Measurements from ENCODE around the gene TMEM237. TPM values are rescaled to one million over a fixed set of nuclear protein-coding genes. Genes with fewer than 3 reads are reported as not detected.

Gene TMEM237
- total RNA-seq, 2 experiments from 2014 or later, result 18.5 to 20.4 TPM

DNA sequence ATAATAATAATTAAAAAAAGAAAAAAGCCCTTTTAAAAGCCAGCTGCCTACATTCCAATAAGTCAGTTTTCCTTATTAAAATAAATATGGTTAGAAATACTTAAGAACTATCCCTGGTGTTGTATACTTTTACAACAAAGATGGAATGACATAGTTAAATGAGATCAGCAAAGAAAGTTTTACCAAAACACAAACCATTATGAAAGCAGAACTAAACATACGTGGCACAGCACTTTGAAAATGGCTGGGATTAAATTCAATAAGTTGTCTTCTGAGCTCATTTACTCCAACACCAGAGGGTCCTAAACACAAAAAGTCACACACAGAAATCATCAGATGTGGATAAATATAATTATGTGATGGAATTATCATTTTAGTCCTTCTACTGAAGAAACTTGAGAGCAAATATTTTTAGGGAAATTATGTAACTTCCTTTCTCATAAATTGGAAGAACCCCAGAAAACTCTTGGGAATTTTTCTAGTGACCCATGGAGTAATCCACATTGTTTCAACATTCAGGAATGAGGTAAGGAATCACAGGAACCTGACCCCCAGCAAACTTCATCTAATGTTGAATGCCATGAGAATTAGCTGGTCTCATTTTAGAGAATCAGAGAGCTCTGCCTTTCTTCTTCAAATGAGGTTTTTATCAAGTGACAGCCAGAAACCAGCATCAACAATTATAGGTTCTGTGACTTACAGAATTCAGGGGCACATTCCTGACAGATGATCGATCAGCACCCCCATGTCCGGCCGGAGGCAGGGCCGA lies 11.5 kb upstream of the TMEM237 start:
- no peaks in the 10 kb centered on the region for H3K9me3 Mint-ChIP-seq
- H3K27ac Mint-ChIP-seq, result no peak overlapping the region
- H3K4me3 Mint-ChIP-seq, result no peak overlapping the region
- DNase-seq, result no peak
- peaks cover 12% of the 10 kb centered on the region for H3K27me3 Mint-ChIP-seq
- H3K4me1 Mint-ChIP-seq, result peaks cover 6% of the 10 kb centered on the region
- no peaks in the 10 kb centered on the region for H3K36me3 Mint-ChIP-seq

DNA sequence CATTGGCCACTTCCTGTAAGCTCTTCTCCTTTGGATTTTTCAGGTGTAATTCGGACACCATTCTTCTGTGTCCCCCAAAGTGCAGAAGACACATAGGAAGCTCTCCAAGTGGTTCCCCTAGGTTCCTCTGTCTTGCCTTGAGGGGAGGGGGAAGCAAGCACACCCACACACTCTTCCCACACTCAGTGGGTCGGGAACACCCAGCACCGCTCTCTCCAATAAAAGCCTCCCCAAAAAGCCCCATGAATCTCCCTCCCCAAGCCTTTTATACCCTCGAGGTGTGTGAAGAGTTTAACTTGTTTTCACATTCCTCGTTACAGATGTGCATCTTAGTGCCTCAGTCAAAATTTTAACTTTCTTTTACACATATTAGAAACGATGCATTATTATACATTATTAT lies 9.9 kb upstream of the TMEM237 start:
- Mint-ChIP-seq H3K36me3 (no peaks in the 10 kb centered on the region), H3K4me1 (peaks cover 6% of the 10 kb centered on the region), H3K27ac (no peak overlapping the region), H3K27me3 (peaks cover 17% of the 10 kb centered on the region), H3K4me3 (no peak overlapping the region), H3K9me3 (no peaks in the 10 kb centered on the region)
- no peak for DNase-seq

DNA sequence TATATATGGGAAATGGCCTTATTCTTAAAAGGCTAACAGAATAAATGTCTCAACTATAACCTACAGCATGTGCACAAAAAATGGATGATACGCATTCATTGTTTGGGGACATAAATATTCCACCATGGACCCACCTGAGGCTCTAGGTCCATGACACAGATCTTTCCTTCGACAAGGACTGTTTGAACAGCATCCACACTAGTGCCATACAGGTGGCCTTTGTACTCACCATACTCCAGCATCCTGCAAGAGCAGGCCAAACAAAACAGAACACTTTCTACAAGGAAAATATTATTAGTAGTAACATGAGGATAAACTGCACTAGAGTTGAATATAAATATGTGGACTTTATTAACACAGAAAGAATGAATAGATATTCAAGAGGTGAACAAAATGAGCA lies 6.1 kb upstream of the TMEM237 start:
- no peaks in the 10 kb centered on the region for H3K9me3 Mint-ChIP-seq
- no peak overlapping the region for H3K4me3 Mint-ChIP-seq
- no peak for DNase-seq
- no peak overlapping the region for H3K27ac Mint-ChIP-seq
- peaks cover 17% of the 10 kb centered on the region for H3K27me3 Mint-ChIP-seq
- H3K4me1 Mint-ChIP-seq, result peaks cover 6% of the 10 kb centered on the region
- no peaks in the 10 kb centered on the region for H3K36me3 Mint-ChIP-seq

DNA sequence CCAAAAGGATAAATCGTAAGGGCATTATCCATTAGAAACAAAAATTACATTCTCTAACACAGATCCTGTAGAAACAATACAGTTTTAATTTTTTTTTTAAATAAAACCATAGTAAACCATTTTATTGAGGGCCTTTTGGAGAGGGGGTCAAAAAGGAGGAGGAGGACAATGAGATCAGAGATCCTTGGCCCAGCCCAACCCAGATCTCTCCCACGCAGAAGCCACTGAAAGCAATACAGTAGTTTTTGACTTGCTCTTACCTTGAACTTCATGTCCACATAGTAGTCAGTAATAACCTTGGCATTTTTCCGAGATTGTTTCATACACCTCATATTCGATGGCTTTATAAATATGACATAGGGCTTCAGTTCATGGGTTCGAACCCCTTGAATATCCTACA lies 4.1 kb upstream of the TMEM237 start:
- no peak overlapping the region for H3K27ac Mint-ChIP-seq
- no peaks in the 10 kb centered on the region for H3K36me3 Mint-ChIP-seq
- H3K9me3 Mint-ChIP-seq, result no peaks in the 10 kb centered on the region
- H3K4me3 Mint-ChIP-seq, result no peak overlapping the region
- peaks cover under 1% of the 10 kb centered on the region for H3K4me1 Mint-ChIP-seq
- H3K27me3 Mint-ChIP-seq, result peaks cover 11% of the 10 kb centered on the region
- no peak for DNase-seq

GRCh38 chr2:201644001-201644400 lies 698 bp upstream of the TMEM237 start:
- H3K9me3 Mint-ChIP-seq, result no peaks in the 10 kb centered on the region
- no peaks in the 10 kb centered on the region for H3K36me3 Mint-ChIP-seq
- peak overlapping the region; percentile 90 for H3K4me3 Mint-ChIP-seq
- H3K4me1 Mint-ChIP-seq, result peaks cover 7% of the 10 kb centered on the region
- DNase-seq, result no peak
- peaks cover 4% of the 10 kb centered on the region for H3K27me3 Mint-ChIP-seq
- peak overlapping the region; percentile 58 for H3K27ac Mint-ChIP-seq

DNA sequence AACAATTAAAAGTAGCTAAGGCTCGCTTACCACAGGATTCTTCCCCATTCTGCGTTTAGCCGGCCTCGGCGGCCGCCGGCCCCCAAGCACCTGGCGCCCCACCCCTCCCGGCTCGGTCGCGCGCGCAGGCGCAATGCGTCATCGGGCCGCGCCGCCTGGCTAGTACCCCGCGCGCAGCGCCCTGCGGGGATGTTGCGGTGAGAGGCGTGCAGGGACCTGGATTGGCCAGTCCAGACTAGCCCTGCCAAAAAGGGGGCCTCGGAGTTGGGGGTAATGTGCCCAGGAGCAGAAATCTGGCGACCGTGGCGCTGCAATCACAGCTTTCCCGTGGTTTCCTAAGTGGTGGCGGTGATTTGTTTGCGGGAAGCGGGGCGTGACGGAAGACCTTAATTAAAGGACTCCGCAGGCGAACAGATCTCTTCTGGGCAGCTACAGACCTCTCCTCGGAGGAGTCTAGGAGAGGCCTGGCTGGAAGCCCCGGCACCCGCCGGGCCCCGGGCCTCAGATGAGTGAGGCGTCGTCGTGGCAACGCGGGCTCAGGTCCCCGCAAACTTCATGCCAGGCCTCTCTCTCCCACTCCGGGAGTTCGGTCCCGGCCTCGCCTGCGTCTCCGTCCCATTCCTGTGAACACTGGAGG lies 606 bp downstream of the TMEM237 start:
- Mint-ChIP-seq H3K36me3 (no peaks in the 10 kb centered on the region), H3K9me3 (no peaks in the 10 kb centered on the region), H3K27ac (peak overlapping the region; percentile 89), H3K27me3 (no peaks in the 10 kb centered on the region), H3K4me3 (peak overlapping the region; percentile 90), H3K4me1 (peaks cover 7% of the 10 kb centered on the region)
- DNase-seq, result peak; percentile 89

GRCh38 chr2:201642086-201642578 lies 1.2 kb downstream of the TMEM237 start:
- Mint-ChIP-seq H3K4me3 (peak overlapping the region; percentile 90), H3K4me1 (peaks cover 7% of the 10 kb centered on the region), H3K27me3 (no peaks in the 10 kb centered on the region), H3K36me3 (no peaks in the 10 kb centered on the region), H3K27ac (peak overlapping the region; percentile 89), H3K9me3 (no peaks in the 10 kb centered on the region)
- no peak for DNase-seq

DNA sequence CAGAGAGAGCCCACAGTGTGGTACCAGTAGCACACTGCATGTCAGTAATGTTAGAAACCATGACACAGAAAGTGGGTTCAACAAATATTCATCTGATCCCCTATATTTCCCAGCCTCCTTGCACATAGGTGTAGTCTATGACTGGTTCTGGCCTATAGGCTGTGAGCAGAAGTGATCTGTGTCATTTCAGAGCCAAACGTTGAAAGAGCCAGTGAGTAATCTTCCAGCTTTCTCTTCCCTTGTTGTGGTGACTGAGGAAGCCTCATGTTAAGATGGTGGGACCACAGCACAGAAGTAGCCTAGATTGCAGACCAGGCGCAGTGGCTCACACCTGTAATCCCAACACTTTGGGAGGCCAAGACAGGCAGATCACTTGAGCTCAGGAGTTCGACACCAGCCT lies 4.1 kb downstream of the TMEM237 start:
- Mint-ChIP-seq H3K4me1 (peaks cover 7% of the 10 kb centered on the region), H3K27ac (no peak overlapping the region), H3K9me3 (no peaks in the 10 kb centered on the region), H3K27me3 (no peaks in the 10 kb centered on the region), H3K4me3 (no peak overlapping the region), H3K36me3 (peaks cover 6% of the 10 kb centered on the region)
- DNase-seq, result peak; percentile 5

DNA sequence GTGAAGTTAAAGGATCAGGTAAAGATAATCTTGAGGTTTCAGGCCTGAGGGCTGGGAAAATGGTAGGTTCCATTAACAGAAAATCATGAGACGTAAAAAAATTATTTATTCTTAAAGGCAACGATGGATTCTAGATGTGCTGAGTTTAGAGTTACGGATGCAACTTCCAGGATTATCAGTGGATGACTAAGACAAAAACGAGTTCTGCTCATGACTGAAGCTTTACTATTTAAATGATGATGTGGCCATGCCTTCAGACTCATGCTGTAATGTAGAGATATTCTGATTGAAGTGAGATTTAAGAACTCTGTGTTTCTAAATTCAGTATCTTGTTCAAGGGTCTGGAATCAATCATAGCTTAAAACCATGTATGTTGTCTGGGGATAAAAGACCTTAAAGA lies 5.0 kb downstream of the TMEM237 start:
- Mint-ChIP-seq H3K4me1 (peaks cover 7% of the 10 kb centered on the region), H3K4me3 (no peak overlapping the region), H3K27me3 (no peaks in the 10 kb centered on the region), H3K9me3 (no peaks in the 10 kb centered on the region), H3K36me3 (peaks cover 6% of the 10 kb centered on the region), H3K27ac (no peak overlapping the region)
- no peak for DNase-seq

- no peaks in the 10 kb centered on the region for H3K4me1 Mint-ChIP-seq
- H3K27ac Mint-ChIP-seq, result no peak overlapping the region
- no peak overlapping the region for H3K4me3 Mint-ChIP-seq
- peaks cover 18% of the 10 kb centered on the region for H3K36me3 Mint-ChIP-seq
- H3K9me3 Mint-ChIP-seq, result no peaks in the 10 kb centered on the region
- no peak for DNase-seq
- H3K27me3 Mint-ChIP-seq, result no peaks in the 10 kb centered on the region
These were observed 9.5 kb downstream of the TMEM237 start for GRCh38 chr2:201633661-201634249.

DNA sequence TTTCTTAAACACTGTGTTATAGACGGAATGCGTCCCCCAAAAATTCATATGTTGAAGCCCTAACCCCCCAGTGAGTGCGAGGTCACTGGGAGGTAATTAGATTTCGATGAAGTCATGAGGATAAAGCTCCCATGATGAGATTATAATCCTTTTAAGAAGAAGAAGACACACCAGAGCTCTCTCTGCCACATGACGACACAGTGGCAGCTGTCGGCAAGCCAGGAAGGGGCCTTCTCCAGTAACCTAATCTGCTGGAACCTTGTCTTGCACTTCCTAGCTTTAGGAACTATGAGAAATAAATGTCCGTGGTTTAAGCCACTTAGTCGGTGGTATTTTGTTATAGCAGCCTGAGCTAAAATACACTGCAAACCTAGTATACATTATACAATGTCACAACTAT lies 12.3 kb downstream of the TMEM237 start:
- no peaks in the 10 kb centered on the region for H3K4me1 Mint-ChIP-seq
- peaks cover 18% of the 10 kb centered on the region for H3K36me3 Mint-ChIP-seq

DNA sequence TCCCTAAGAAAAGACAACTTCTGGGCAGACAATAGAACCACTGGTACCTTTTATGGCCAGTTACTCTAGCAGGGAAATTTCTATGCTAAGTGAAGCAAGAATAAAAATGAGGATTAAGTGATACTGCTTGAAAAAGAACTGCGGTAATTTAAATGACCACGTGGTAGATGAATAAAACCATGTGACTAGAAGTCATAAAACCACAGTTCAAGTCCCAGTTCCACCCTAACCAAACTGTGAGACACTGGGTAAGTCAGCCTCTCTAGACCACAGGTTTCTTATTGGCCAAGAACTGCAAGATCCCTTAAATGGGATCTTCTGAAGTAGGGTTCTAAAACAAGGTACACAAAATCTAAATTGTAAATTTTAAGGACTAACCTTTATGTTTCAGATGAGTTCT lies 12.7 kb downstream of the TMEM237 start:
- Mint-ChIP-seq H3K9me3 (no peaks in the 10 kb centered on the region), H3K27me3 (no peaks in the 10 kb centered on the region), H3K27ac (no peak overlapping the region), H3K36me3 (peaks cover 18% of the 10 kb centered on the region), H3K4me1 (no peaks in the 10 kb centered on the region), H3K4me3 (no peak overlapping the region)
- no peak for DNase-seq

More for the DNA sequence above, 12.3 kb downstream of the TMEM237 start:
- no peak for DNase-seq
- H3K9me3 Mint-ChIP-seq, result no peaks in the 10 kb centered on the region
- no peak overlapping the region for H3K4me3 Mint-ChIP-seq
- H3K27me3 Mint-ChIP-seq, result no peaks in the 10 kb centered on the region
- no peak overlapping the region for H3K27ac Mint-ChIP-seq

DNA sequence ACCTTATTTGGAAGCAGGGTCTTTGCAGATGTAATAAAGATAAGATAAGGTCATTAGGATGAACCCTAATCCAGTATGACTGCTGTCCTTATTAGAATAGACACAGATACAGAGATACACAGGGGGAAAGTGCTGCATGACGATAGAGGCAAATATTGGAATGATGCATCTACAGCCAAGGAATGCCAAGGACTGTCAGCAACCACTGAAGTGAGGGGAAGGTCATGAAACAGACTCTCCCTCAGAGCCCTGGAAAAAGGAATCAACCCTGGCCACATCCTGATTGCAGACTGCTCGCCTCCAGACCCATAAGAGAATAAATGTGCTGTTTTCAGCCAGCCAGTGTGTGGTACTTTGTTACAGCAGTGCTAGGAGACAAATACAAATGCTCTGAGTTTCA lies 14.8 kb downstream of the TMEM237 start:
- Mint-ChIP-seq H3K4me1 (no peaks in the 10 kb centered on the region), H3K4me3 (no peak overlapping the region), H3K36me3 (peaks cover 14% of the 10 kb centered on the region), H3K27me3 (no peaks in the 10 kb centered on the region), H3K27ac (no peak overlapping the region), H3K9me3 (no peaks in the 10 kb centered on the region)
- no peak for DNase-seq

DNA sequence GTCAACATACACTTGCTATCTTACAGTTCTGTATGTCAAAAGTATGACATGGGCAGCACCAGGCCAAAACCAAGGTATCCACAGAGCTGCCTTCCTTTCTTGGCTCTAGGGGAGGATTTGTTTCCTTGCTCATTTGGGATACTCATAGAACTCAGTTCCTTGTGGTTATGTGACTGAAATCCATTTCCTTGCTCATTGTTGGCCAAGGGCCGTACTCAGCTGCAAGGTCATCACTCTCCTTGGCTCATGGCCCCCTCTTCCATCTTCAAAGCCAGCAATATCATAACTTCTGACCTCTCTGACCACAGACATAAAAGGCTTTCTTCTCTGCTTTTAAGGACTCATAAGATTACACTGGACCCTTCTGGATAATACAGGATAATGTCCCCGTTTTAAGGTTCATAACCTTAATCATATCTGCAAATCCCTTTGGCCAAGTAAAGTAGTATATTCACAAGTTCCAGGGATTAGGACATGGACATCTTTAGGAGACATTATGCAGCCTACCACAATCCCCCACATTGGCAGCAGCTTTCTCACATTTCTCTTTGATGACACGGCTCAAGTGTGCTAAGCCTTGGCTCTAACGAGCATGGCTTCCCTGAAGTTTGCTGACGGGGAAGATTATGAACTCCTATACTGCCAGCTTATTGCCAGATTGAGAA lies 20.9 kb downstream of the TMEM237 start:
- Mint-ChIP-seq H3K36me3 (peaks cover 2% of the 10 kb centered on the region), H3K9me3 (no peaks in the 10 kb centered on the region), H3K4me1 (no peaks in the 10 kb centered on the region), H3K27ac (no peak overlapping the region), H3K27me3 (no peaks in the 10 kb centered on the region), H3K4me3 (no peak overlapping the region)
- DNase-seq, result no peak
